NCI-H1694 (cell line): ENCODE results near the gene TSKS.
"Not testable (repeated sequence)": the region's sequence is repeated elsewhere in the genome, so short reads cannot be mapped to it uniquely, and the experiment has no call there.

Experiments
- DNase-seq: peaks from one replicate; lab custom pipeline; 2025; lab: John Stamatoyannopoulos, UW

TSKS gene

DNA sequence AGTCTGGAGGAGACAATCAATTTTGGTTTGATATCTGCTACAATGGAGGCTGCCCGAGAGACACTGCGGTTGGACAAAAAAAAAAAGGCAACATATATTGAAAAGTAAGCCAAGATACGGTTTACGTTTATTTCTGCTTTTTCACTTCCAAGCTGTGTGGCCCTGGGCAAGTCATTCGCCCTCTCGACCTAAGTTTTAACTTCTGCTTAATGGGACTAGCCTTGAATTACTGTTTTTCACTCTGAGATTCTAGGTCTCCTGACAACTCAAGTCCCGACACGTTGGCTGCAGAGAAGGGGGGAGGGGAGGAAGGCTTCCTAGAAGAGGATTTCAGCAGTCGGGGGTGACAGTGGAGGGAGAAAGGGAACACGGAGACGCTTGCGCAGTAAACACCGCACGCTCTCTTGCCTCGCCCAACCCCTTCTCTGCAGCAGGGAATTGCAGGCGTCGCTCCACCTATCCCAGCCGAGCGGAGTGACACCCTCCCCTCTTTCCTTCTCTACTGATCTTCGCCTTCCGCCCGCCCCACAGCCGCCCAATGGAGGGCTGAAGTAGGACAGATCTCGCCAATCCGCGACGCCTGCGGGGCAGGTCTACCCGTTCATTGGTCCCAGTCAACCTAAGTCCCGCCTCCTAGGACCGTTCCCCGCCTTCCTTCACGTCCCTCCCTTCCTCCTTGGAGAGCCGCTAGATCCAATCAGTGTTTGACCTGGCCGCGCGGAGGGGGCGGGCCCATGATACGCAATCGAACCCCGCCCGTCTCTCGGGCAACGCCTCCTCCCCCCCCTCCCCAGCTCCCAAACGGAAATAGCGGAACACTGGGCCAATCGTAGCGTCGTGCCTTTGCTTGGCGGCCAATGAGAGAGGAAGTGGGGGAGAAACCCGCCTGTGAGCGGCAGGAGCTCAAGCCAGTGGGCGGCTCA lies 3.2 kb upstream of the TSKS start:
- DNase-seq: peak; percentile 100

DNA sequence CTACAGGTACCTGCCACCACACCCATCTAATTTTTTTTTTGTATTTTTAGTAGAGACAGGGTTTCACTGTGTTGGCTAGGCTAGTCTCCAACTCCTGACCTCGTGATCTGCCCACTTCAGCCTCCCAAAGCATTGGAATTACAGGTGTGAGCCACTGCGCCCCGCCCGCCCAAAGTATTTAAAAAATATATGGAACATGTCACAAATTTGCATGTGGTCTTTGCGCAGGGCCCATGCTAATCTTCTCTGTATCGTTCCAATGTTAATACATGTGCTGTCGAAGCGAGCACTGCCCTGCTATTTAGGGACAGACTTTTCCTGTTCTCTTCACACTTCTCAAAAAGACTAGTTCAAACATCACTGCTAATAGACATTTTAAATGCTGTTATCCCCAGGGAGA lies 1.2 kb upstream of the TSKS start:
- no peak for DNase-seq

DNA sequence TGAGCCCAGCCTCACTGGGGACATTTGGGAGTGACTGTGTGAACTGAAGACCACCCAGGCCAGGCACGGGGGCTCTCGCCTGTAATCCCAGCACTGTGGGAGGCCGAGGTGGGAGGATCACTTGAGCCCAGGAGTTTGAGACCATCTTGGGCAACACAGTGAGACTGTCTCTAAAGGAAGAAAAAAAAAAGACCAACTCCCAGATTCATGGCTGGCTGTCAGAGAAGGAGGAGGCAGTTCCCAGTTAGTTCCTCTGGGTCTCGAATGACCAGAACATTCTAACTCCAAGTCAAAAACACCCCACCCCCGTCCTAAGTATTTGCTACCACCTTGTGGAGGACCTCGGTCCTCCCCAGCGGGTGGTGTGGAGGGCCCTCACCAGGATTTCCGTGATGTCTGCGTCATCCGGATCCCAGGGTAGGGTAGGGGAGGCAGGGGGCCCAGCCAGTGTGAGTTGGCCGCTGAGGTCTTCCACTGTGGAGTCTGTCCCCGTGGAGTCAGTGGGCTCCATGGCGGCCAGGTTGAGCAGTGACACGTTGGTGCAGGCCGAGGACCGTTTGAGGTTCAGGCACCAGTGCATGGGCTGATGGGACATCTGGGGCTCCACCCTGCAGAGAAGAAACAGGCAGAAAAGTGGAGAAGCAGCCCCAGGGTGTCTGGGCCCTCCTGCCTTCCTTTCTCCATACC lies 1.3 kb downstream of the TSKS start:
- no peak for DNase-seq

GRCh38 chr19:49761249-49761624 lies 1.9 kb downstream of the TSKS start:
- no peak for DNase-seq

DNA sequence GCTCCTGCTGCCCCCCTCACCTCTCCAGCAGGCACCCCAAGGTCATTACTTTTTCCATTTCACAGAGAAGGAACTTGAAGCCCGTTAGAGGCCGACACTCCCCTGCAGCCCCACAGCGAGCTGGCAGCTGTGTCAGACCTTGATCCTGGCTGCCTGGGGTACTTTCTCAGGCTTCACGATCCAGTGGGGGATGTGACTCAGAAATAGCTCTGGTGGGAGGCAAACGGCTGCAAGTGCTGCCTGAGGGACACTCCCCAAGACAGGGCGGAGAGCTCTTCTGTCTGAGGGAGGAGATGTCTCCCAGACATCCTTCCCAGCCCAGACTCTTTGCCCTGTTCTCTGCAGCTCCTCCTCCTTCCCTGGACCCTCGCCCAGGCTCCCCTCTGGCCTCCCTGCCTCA lies 4.8 kb downstream of the TSKS start:
- DNase-seq: no peak

GRCh38 chr19:49755956-49756355 lies 7.2 kb downstream of the TSKS start:
- DNase-seq: no peak

DNA sequence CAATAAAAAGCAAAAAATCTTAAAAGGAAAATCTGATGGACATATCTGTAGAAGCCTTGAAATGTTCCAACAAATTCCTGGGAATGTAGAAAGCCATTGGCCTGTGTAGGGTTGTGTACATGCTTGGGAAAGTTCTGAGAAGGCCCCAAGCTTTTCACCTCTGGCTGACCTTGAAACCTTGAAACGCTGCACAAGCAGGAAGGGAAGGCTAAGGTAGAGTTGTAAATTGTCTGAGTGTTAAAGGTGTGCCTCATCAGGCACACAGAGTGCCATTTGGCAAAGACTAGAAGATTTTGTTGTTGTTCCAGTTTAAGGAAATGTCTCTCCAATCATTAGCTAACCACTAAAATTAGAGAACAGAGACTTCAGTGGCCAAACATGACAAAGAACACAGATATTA lies 10.4 kb downstream of the TSKS start:
- DNase-seq: no peak

GRCh38 chr19:49749771-49750170 lies 13.3 kb downstream of the TSKS start:
- no peak for DNase-seq

DNA sequence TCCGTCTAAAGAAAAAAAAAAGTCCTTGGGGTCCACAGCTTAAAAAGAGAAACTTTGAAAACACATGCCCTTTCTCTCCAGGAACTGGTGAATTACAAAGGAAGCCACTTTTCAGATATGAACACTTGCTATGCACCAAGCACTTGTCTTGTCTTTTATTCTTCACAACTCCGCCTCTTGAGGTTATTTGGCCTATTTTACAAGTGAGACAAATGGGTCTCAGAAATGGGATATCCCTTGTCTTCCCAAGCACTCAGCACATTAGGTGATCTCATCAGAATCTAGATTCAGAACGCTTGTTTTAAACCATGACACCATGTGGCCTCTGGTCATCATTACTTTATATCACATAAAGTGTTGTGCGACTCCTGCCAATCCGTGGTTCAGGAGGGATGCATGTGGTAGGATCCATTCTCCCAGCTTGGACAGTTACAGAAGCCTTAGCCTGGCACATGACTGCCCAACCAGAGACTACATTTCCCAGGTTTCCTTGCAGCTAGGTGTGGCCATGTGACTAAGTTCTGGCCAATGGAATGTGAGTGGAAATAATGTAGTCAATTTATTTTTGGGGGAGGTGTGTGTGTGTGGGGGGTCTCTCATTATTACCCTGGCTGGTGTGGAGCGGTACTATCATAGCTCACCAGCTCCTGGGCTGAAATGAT lies 13.9 kb downstream of the TSKS start:
- DNase-seq: no peak

- no peak for DNase-seq
These were observed 16.7 kb downstream of the TSKS start for GRCh38 chr19:49746206-49746958.

GRCh38 chr19:49744946-49745381 lies 18.1 kb downstream of the TSKS start:
- DNase-seq: no peak

- DNase-seq: no peak
These were observed 21.8 kb downstream of the TSKS start for GRCh38 chr19:49741210-49741844.

DNA sequence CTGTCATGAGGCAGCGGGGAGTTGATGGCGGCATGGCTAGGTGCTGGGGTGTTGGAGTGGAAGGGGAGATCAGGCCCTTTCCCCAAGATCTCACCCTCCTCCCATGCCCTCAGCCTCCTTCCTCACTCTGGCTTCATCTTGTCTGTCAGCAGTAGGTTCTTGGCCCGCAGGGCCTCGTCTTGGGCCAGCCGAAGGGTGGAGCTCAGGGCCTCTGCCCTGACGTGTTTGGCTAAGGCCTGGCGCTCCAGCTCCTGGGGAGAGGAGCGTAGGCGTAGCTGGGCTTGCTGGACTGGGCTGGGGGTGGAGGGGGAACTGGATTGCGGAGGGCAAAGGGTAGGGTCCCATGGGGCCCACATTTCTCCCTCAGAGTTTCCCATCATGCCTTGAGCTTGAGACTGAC lies 23.2 kb downstream of the TSKS start:
- no peak for DNase-seq

DNA sequence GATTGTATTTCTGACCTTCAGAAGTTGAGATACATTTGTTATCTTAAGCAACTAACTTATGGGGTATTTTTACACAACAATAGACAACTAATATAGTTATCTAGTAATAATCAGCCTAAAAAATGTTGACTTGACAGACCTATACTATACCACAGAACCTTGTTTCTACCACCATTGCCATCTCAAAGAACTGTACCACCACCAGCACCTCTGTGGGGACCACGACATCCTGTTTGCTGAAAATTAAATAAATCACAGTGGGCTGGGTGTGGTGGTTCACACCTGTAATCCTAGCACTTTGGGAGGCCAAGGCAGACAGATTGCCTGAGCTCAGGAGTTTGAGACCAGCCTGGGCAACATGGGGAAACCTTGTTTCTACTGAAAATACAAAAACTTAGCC lies 24.0 kb downstream of the TSKS start:
- no peak for DNase-seq

- DNase-seq: no peak
These were observed 24.8 kb downstream of the TSKS start for GRCh38 chr19:49738268-49738667.

- DNase-seq: no peak
These were observed 32.9 kb downstream of the TSKS start for GRCh38 chr19:49730166-49730565.

GRCh38 chr19:49727217-49728030 lies 35.7 kb downstream of the TSKS start:
- DNase-seq: no peak

DNA sequence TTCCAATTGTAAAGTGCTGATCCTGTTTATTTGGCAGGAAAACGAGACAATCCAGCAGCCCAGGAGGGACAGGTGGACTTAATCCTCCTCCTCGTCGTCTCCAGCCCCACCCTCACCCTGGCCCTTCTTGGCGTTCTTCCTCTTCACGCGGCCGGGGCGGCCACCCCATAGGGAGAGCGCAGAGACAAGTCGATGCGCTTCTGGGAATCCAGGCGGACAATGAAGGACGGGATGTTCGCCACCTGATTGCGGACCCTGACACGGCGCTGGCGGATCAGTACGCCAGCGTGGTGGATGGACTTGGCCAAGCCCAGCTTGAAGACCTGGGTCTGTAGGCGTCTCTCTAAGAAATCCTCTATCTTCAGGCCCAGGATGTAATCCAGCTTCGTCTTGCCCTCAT lies 43.7 kb downstream of the TSKS start:
- not testable (repeated sequence) for DNase-seq

DNA sequence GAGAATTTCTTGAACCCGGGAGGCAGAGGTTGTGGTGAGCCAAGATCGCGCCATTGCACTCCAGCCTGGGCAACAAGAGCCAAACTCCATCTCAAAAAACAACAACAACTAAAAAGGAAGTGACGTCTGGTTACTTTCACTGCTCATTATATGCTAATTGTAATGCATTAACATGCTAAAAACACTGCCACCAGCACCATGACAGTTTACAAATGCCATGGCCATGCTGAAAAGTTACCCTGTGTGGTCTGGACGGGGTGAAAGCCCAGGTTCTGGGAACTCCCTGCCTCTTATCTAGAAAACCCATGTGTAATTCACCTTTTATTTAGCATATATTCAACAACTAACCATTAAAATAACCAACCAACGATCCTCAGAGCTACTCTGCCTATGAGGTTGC lies 44.1 kb downstream of the TSKS start:
- no peak for DNase-seq

GRCh38 chr19:49718511-49718910 lies 44.6 kb downstream of the TSKS start:
- DNase-seq: no peak

GRCh38 chr19:49716154-49716553 lies 47.0 kb downstream of the TSKS start:
- DNase-seq: no peak
